ENCODE results near the gene TBC1D24.

TBC1D24 gene

GRCh38 chr16:2498531-2499253 is 23.8 kb downstream of the TBC1D24 start:
- Histone ChIP-seq H3K9me3 (ENCODE audit: control insufficient read depth, low read depth, low read length) (no peaks in the 10 kb centered on the region), H3K36me3 (ENCODE audit: control insufficient read depth, low read depth, low read length) (peaks cover 3% of the 10 kb centered on the region), H3K4me3 (ENCODE audit: low read length) (no peak overlapping the region), H3K4me1 (ENCODE audit: control insufficient read depth, low read depth, low read length) (no peaks in the 10 kb centered on the region), H3K27me3 (ENCODE audit: control insufficient read depth, insufficient read depth, low read length) (no peaks in the 10 kb centered on the region), H3K27ac (ENCODE audit: low read length) (no peak overlapping the region), H3K9ac (ENCODE audit: low read length) (no peak overlapping the region)

- no peaks in the 10 kb centered on the region for H3K4me1 ChIP-seq (ENCODE audit: control insufficient read depth, low read depth, low read length)
- no peak overlapping the region for H3K4me3 ChIP-seq (ENCODE audit: low read length)
- H3K9me3 ChIP-seq (ENCODE audit: control insufficient read depth, low read depth, low read length), result no peaks in the 10 kb centered on the region
- no peak overlapping the region for H3K9ac ChIP-seq (ENCODE audit: low read length)
- no peaks in the 10 kb centered on the region for H3K27me3 ChIP-seq (ENCODE audit: control insufficient read depth, insufficient read depth, low read length)
- H3K36me3 ChIP-seq (ENCODE audit: control insufficient read depth, low read depth, low read length), result peaks cover 3% of the 10 kb centered on the region
- no peak overlapping the region for H3K27ac ChIP-seq (ENCODE audit: low read length)
Measured at GRCh38 chr16:2499454-2499853, 24.5 kb downstream of the TBC1D24 start.

GRCh38 chr16:2499890-2500429 is 25.0 kb downstream of the TBC1D24 start:
- Histone ChIP-seq H3K4me1 (ENCODE audit: control insufficient read depth, low read depth, low read length) (no peaks in the 10 kb centered on the region), H3K9ac (ENCODE audit: low read length) (no peak overlapping the region), H3K36me3 (ENCODE audit: control insufficient read depth, low read depth, low read length) (peaks cover 3% of the 10 kb centered on the region), H3K4me3 (ENCODE audit: low read length) (no peak overlapping the region), H3K27ac (ENCODE audit: low read length) (no peak overlapping the region), H3K9me3 (ENCODE audit: control insufficient read depth, low read depth, low read length) (no peaks in the 10 kb centered on the region), H3K27me3 (ENCODE audit: control insufficient read depth, insufficient read depth, low read length) (no peaks in the 10 kb centered on the region)

- Histone ChIP-seq H3K9ac (ENCODE audit: low read length) (no peak overlapping the region), H3K9me3 (ENCODE audit: control insufficient read depth, low read depth, low read length) (no peaks in the 10 kb centered on the region), H3K4me1 (ENCODE audit: control insufficient read depth, low read depth, low read length) (no peaks in the 10 kb centered on the region), H3K4me3 (ENCODE audit: low read length) (no peak overlapping the region), H3K27ac (ENCODE audit: low read length) (no peak overlapping the region), H3K36me3 (ENCODE audit: control insufficient read depth, low read depth, low read length) (peaks cover 3% of the 10 kb centered on the region), H3K27me3 (ENCODE audit: control insufficient read depth, insufficient read depth, low read length) (no peaks in the 10 kb centered on the region)
Measured at GRCh38 chr16:2500430-2500917, 25.5 kb downstream of the TBC1D24 start.

- Histone ChIP-seq H3K9me3 (ENCODE audit: control insufficient read depth, low read depth, low read length) (no peaks in the 10 kb centered on the region), H3K4me1 (ENCODE audit: control insufficient read depth, low read depth, low read length) (no peaks in the 10 kb centered on the region)
Measured at GRCh38 chr16:2500918-2501750, 26.2 kb downstream of the TBC1D24 start.

GRCh38 chr16:2501946-2502895 is 27.3 kb downstream of the TBC1D24 start:
- Histone ChIP-seq H3K4me3 (ENCODE audit: low read length) (no peak overlapping the region), H3K9ac (ENCODE audit: low read length) (no peak overlapping the region), H3K36me3 (ENCODE audit: control insufficient read depth, low read depth, low read length) (no peaks in the 10 kb centered on the region)

More at GRCh38 chr16:2500918-2501750, 26.2 kb downstream of the TBC1D24 start:
- H3K36me3 ChIP-seq (ENCODE audit: control insufficient read depth, low read depth, low read length), result peaks cover 3% of the 10 kb centered on the region
- peak overlapping the region; percentile 64 for H3K4me3 ChIP-seq (ENCODE audit: low read length)
- no peaks in the 10 kb centered on the region for H3K27me3 ChIP-seq (ENCODE audit: control insufficient read depth, insufficient read depth, low read length)
- peak overlapping the region; percentile 22 for H3K9ac ChIP-seq (ENCODE audit: low read length)
- no peak overlapping the region for H3K27ac ChIP-seq (ENCODE audit: low read length)

GRCh38 chr16:2505695-2506094 is 30.8 kb downstream of the TBC1D24 start:
- H3K4me3 ChIP-seq (ENCODE audit: low read length), result no peak overlapping the region

More at GRCh38 chr16:2501946-2502895, 27.3 kb downstream of the TBC1D24 start:
- no peaks in the 10 kb centered on the region for H3K4me1 ChIP-seq (ENCODE audit: control insufficient read depth, low read depth, low read length)
- no peaks in the 10 kb centered on the region for H3K9me3 ChIP-seq (ENCODE audit: control insufficient read depth, low read depth, low read length)
- no peak overlapping the region for H3K27ac ChIP-seq (ENCODE audit: low read length)
- no peaks in the 10 kb centered on the region for H3K27me3 ChIP-seq (ENCODE audit: control insufficient read depth, insufficient read depth, low read length)

GRCh38 chr16:2507052-2507659 is 32.2 kb downstream of the TBC1D24 start:
- H3K27me3 ChIP-seq (ENCODE audit: control insufficient read depth, insufficient read depth, low read length), result no peaks in the 10 kb centered on the region
- no peaks in the 10 kb centered on the region for H3K36me3 ChIP-seq (ENCODE audit: control insufficient read depth, low read depth, low read length)
- no peak overlapping the region for H3K9ac ChIP-seq (ENCODE audit: low read length)
- no peaks in the 10 kb centered on the region for H3K9me3 ChIP-seq (ENCODE audit: control insufficient read depth, low read depth, low read length)
- no peak overlapping the region for H3K27ac ChIP-seq (ENCODE audit: low read length)
- H3K4me1 ChIP-seq (ENCODE audit: control insufficient read depth, low read depth, low read length), result no peaks in the 10 kb centered on the region
- no peak overlapping the region for H3K4me3 ChIP-seq (ENCODE audit: low read length)

More at GRCh38 chr16:2505695-2506094, 30.8 kb downstream of the TBC1D24 start:
- Histone ChIP-seq H3K36me3 (ENCODE audit: control insufficient read depth, low read depth, low read length) (no peaks in the 10 kb centered on the region), H3K27ac (ENCODE audit: low read length) (no peak overlapping the region), H3K9ac (ENCODE audit: low read length) (no peak overlapping the region), H3K4me1 (ENCODE audit: control insufficient read depth, low read depth, low read length) (no peaks in the 10 kb centered on the region), H3K9me3 (ENCODE audit: control insufficient read depth, low read depth, low read length) (no peaks in the 10 kb centered on the region), H3K27me3 (ENCODE audit: control insufficient read depth, insufficient read depth, low read length) (no peaks in the 10 kb centered on the region)

- Histone ChIP-seq H3K27ac (ENCODE audit: low read length) (no peak overlapping the region), H3K9ac (ENCODE audit: low read length) (no peak overlapping the region), H3K36me3 (ENCODE audit: control insufficient read depth, low read depth, low read length) (no peaks in the 10 kb centered on the region), H3K9me3 (ENCODE audit: control insufficient read depth, low read depth, low read length) (no peaks in the 10 kb centered on the region), H3K4me1 (ENCODE audit: control insufficient read depth, low read depth, low read length) (peaks cover 1% of the 10 kb centered on the region), H3K4me3 (ENCODE audit: low read length) (no peak overlapping the region), H3K27me3 (ENCODE audit: control insufficient read depth, insufficient read depth, low read length) (no peaks in the 10 kb centered on the region)
Measured at GRCh38 chr16:2507665-2508064, 32.7 kb downstream of the TBC1D24 start.

GRCh38 chr16:2508722-2509400 is 33.9 kb downstream of the TBC1D24 start:
- Histone ChIP-seq H3K4me1 (ENCODE audit: control insufficient read depth, low read depth, low read length) (peaks cover 4% of the 10 kb centered on the region), H3K27ac (ENCODE audit: low read length) (no peak overlapping the region), H3K9ac (ENCODE audit: low read length) (no peak overlapping the region), H3K4me3 (ENCODE audit: low read length) (no peak overlapping the region), H3K9me3 (ENCODE audit: control insufficient read depth, low read depth, low read length) (no peaks in the 10 kb centered on the region), H3K27me3 (ENCODE audit: control insufficient read depth, insufficient read depth, low read length) (no peaks in the 10 kb centered on the region), H3K36me3 (ENCODE audit: control insufficient read depth, low read depth, low read length) (no peaks in the 10 kb centered on the region)

Measured in iPS-18a (cell line).